IPS-20b (cell line): Measurements from ENCODE around the gene ITPKB.

ENCODE experiments used
- H3K27ac ChIP-seq: one replicate; pipeline ENCODE4 v1.5.1; 2013; ENCODE audit warnings: low read length
- H3K27me3 ChIP-seq: 2 replicates; pipeline ENCODE4 v1.6.1; 2013; ENCODE audit warnings: mild to moderate bottlenecking, low read length, inconsistent platforms; ENCODE audit not compliant: insufficient read depth
- H3K36me3 ChIP-seq: 2 replicates; pipeline ENCODE4 v1.6.1; 2013; ENCODE audit warnings: low read depth, mild to moderate bottlenecking, inconsistent platforms, low read length, moderate library complexity; ENCODE audit not compliant: insufficient read depth
- H3K4me1 ChIP-seq: 2 replicates; pipeline ENCODE4 v1.6.1; 2013; ENCODE audit warnings: mild to moderate bottlenecking, control low read depth, inconsistent platforms, low read length, moderate library complexity; ENCODE audit not compliant: insufficient read depth
- H3K4me3 ChIP-seq: 2 replicates; pipeline ENCODE4 v1.5.1; 2013; ENCODE audit warnings: mild to moderate bottlenecking, low read length, inconsistent platforms
- H3K9ac ChIP-seq: 2 replicates; pipeline ENCODE4 v1.6.1; 2013; ENCODE audit warnings: low read depth, mild to moderate bottlenecking, inconsistent platforms, low read length, moderate library complexity
- H3K9me3 ChIP-seq: 2 replicates; pipeline ENCODE4 v1.6.1; 2013; ENCODE audit warnings: mild to moderate bottlenecking, low read depth, low read length, inconsistent platforms; ENCODE audit not compliant: insufficient read depth

The ITPKB gene

GRCh38 chr1:226610671-226611070, 128.4 kb downstream of the ITPKB start:
- Histone ChIP-seq H3K4me3 (no peak overlapping the region), H3K36me3 (no peaks in the 10 kb centered on the region), H3K9ac (no peak overlapping the region), H3K9me3 (no peaks in the 10 kb centered on the region), H3K27ac (no peak overlapping the region), H3K4me1 (no peaks in the 10 kb centered on the region), H3K27me3 (no peaks in the 10 kb centered on the region)

- no peak overlapping the region for H3K4me3 ChIP-seq
- H3K27ac ChIP-seq: no peak overlapping the region
- peaks cover 1% of the 10 kb centered on the region; the same call in 1 of the 2 replicates for H3K4me1 ChIP-seq
- no peaks in the 10 kb centered on the region for H3K27me3 ChIP-seq
- H3K9me3 ChIP-seq: no peaks in the 10 kb centered on the region
- no peak overlapping the region for H3K9ac ChIP-seq
- no peaks in the 10 kb centered on the region for H3K36me3 ChIP-seq
Observed at GRCh38 chr1:226609836-226610455, 129.1 kb downstream of the ITPKB start.

- H3K9ac ChIP-seq: no peak overlapping the region
- H3K27ac ChIP-seq: no peak overlapping the region
- H3K36me3 ChIP-seq: no peaks in the 10 kb centered on the region
- H3K4me1 ChIP-seq: peaks cover 7% of the 10 kb centered on the region
- H3K4me3 ChIP-seq: no peak overlapping the region
- H3K9me3 ChIP-seq: no peaks in the 10 kb centered on the region
- H3K27me3 ChIP-seq: no peaks in the 10 kb centered on the region
Observed at GRCh38 chr1:226608699-226609505, 130.2 kb downstream of the ITPKB start.

- no peak overlapping the region for H3K4me3 ChIP-seq
- H3K9me3 ChIP-seq: no peaks in the 10 kb centered on the region
- H3K36me3 ChIP-seq: no peaks in the 10 kb centered on the region
- H3K9ac ChIP-seq: no peak overlapping the region
- H3K27ac ChIP-seq: no peak overlapping the region
- no peaks in the 10 kb centered on the region for H3K27me3 ChIP-seq
- peaks cover 7% of the 10 kb centered on the region for H3K4me1 ChIP-seq
Observed at GRCh38 chr1:226607821-226608220, 131.3 kb downstream of the ITPKB start.

- Histone ChIP-seq H3K4me3 (no peak overlapping the region), H3K27me3 (no peaks in the 10 kb centered on the region), H3K9me3 (no peaks in the 10 kb centered on the region), H3K36me3 (no peaks in the 10 kb centered on the region), H3K4me1 (peaks cover 7% of the 10 kb centered on the region), H3K9ac (no peak overlapping the region), H3K27ac (no peak overlapping the region)
Observed at GRCh38 chr1:226607268-226607660, 131.8 kb downstream of the ITPKB start.

- no peaks in the 10 kb centered on the region for H3K36me3 ChIP-seq
- H3K9me3 ChIP-seq: no peaks in the 10 kb centered on the region
- H3K27ac ChIP-seq: no peak overlapping the region
- H3K4me3 ChIP-seq: no peak overlapping the region
- H3K9ac ChIP-seq: no peak overlapping the region
- no peaks in the 10 kb centered on the region for H3K27me3 ChIP-seq
- H3K4me1 ChIP-seq: peaks cover 7% of the 10 kb centered on the region
Observed at GRCh38 chr1:226606311-226607267, 132.5 kb downstream of the ITPKB start.

GRCh38 chr1:226605318-226605950, 133.6 kb downstream of the ITPKB start:
- H3K9me3 ChIP-seq: no peaks in the 10 kb centered on the region
- H3K4me3 ChIP-seq: no peak overlapping the region
- peaks cover 7% of the 10 kb centered on the region for H3K4me1 ChIP-seq
- H3K9ac ChIP-seq: no peak overlapping the region
- H3K36me3 ChIP-seq: no peaks in the 10 kb centered on the region
- no peak overlapping the region for H3K27ac ChIP-seq
- H3K27me3 ChIP-seq: no peaks in the 10 kb centered on the region

- H3K27ac ChIP-seq: no peak overlapping the region
- H3K27me3 ChIP-seq: no peaks in the 10 kb centered on the region
- H3K36me3 ChIP-seq: no peaks in the 10 kb centered on the region
- no peaks in the 10 kb centered on the region for H3K9me3 ChIP-seq
- H3K4me1 ChIP-seq: peaks cover 7% of the 10 kb centered on the region
- no peak overlapping the region for H3K4me3 ChIP-seq
- no peak overlapping the region for H3K9ac ChIP-seq
Observed at GRCh38 chr1:226604560-226605317, 134.3 kb downstream of the ITPKB start.

- Histone ChIP-seq H3K4me3 (no peak overlapping the region), H3K4me1 (peaks cover 7% of the 10 kb centered on the region), H3K27ac (no peak overlapping the region), H3K9me3 (no peaks in the 10 kb centered on the region), H3K27me3 (no peaks in the 10 kb centered on the region), H3K36me3 (no peaks in the 10 kb centered on the region), H3K9ac (no peak overlapping the region)
Observed at GRCh38 chr1:226603858-226604559, 135.1 kb downstream of the ITPKB start.

- H3K27ac ChIP-seq: no peak overlapping the region
- H3K36me3 ChIP-seq: no peaks in the 10 kb centered on the region
- H3K9ac ChIP-seq: no peak overlapping the region
- no peak overlapping the region for H3K4me3 ChIP-seq
- H3K27me3 ChIP-seq: no peaks in the 10 kb centered on the region
- H3K4me1 ChIP-seq: peaks cover 7% of the 10 kb centered on the region
- H3K9me3 ChIP-seq: no peaks in the 10 kb centered on the region
Observed at GRCh38 chr1:226603022-226603857, 135.8 kb downstream of the ITPKB start.
